ENCODE measurements around the gene ALAS2. TPM values are rescaled to one million over a fixed set of nuclear protein-coding genes. Genes with fewer than 3 reads are reported as not detected.
"Not testable (repeated sequence)": the region's sequence is repeated elsewhere in the genome, so short reads cannot be mapped to it uniquely, and the experiment has no call there.

ALAS2 gene
- total RNA-seq, 1 donor from 2014 or later: 0.38 TPM

GRCh38 chrX:54991706-54992105, 39.1 kb downstream of the ALAS2 start:
- H3K27ac ChIP-seq (replicated peaks): no peak overlapping the region
- no peaks in the 10 kb centered on the region for H3K36me3 ChIP-seq
- no peaks in the 10 kb centered on the region for H3K4me1 ChIP-seq
- no peaks in the 10 kb centered on the region for H3K9me3 ChIP-seq (replicated peaks)
- H3K27me3 ChIP-seq (ENCODE audit: low read depth): no peaks in the 10 kb centered on the region
- DNase-seq: no peak
- intact Hi-C loops (cut with micrococcal nuclease): no loop called here
- TF ChIP-seq CTCF (IDR thresholded peaks at IDR 0.05; ENCODE audit: borderline replicate concordance): no peak
- no peak overlapping the region for H3K4me3 ChIP-seq

GRCh38 chrX:54983306-54983705, 47.5 kb downstream of the ALAS2 start:
- H3K36me3 ChIP-seq; H3K4me1 ChIP-seq; intact Hi-C loops (cut with micrococcal nuclease); H3K4me3 ChIP-seq; H3K9me3 ChIP-seq (replicated peaks); H3K27ac ChIP-seq (replicated peaks); DNase-seq; H3K27me3 ChIP-seq (ENCODE audit: low read depth): not testable (repeated sequence)

- H3K27ac ChIP-seq (replicated peaks): no peak overlapping the region
- TF ChIP-seq CTCF (IDR thresholded peaks at IDR 0.05; ENCODE audit: borderline replicate concordance): no peak
- H3K4me1 ChIP-seq: no peaks in the 10 kb centered on the region
- intact Hi-C loops (cut with micrococcal nuclease): no loop called here
- DNase-seq: no peak
- no peaks in the 10 kb centered on the region for H3K9me3 ChIP-seq (replicated peaks)
- no peaks in the 10 kb centered on the region for H3K27me3 ChIP-seq (ENCODE audit: low read depth)
- no peaks in the 10 kb centered on the region for H3K36me3 ChIP-seq
- H3K4me3 ChIP-seq: no peak overlapping the region
Observed at GRCh38 chrX:54980334-54980733, 50.4 kb downstream of the ALAS2 start.

GRCh38 chrX:54979432-54979831, 51.3 kb downstream of the ALAS2 start:
- intact Hi-C loops (cut with micrococcal nuclease): no loop called here
- no peak for TF ChIP-seq CTCF (IDR thresholded peaks at IDR 0.05; ENCODE audit: borderline replicate concordance)
- Histone ChIP-seq H3K36me3 (no peaks in the 10 kb centered on the region), H3K27me3 (ENCODE audit: low read depth) (no peaks in the 10 kb centered on the region), H3K4me1 (no peaks in the 10 kb centered on the region), H3K4me3 (no peak overlapping the region), H3K9me3 (replicated peaks) (no peaks in the 10 kb centered on the region), H3K27ac (replicated peaks) (no peak overlapping the region)
- DNase-seq: no peak

GRCh38 chrX:54978448-54978847, 52.3 kb downstream of the ALAS2 start:
- Histone ChIP-seq H3K27me3 (ENCODE audit: low read depth) (no peaks in the 10 kb centered on the region), H3K27ac (replicated peaks) (no peak overlapping the region), H3K9me3 (replicated peaks) (no peaks in the 10 kb centered on the region), H3K4me1 (no peaks in the 10 kb centered on the region), H3K4me3 (no peak overlapping the region), H3K36me3 (no peaks in the 10 kb centered on the region)
- no peak for DNase-seq
- no peak for TF ChIP-seq CTCF (IDR thresholded peaks at IDR 0.05; ENCODE audit: borderline replicate concordance)
- intact Hi-C loops (cut with micrococcal nuclease): no loop called here

- H3K9me3 ChIP-seq (replicated peaks): no peaks in the 10 kb centered on the region
- intact Hi-C loops (cut with micrococcal nuclease): no loop called here
- H3K36me3 ChIP-seq: no peaks in the 10 kb centered on the region
- H3K4me3 ChIP-seq: no peak overlapping the region
- no peak for TF ChIP-seq CTCF (IDR thresholded peaks at IDR 0.05; ENCODE audit: borderline replicate concordance)
- no peak overlapping the region for H3K27ac ChIP-seq (replicated peaks)
- no peaks in the 10 kb centered on the region for H3K4me1 ChIP-seq
- H3K27me3 ChIP-seq (ENCODE audit: low read depth): no peaks in the 10 kb centered on the region
- no peak for DNase-seq
Observed at GRCh38 chrX:54977387-54977786, 53.4 kb downstream of the ALAS2 start.

Data from left ventricle myocardium inferior (tissue), 1 donor.